Measurements from ENCODE around the gene SBF2. TPM values are rescaled to one million over a fixed set of nuclear protein-coding genes. Genes with fewer than 3 reads are reported as not detected.

Gene SBF2
- total and polyA plus RNA-seq, 11 donors = 10.4 to 33.9 (median 20.9) TPM

DNA sequence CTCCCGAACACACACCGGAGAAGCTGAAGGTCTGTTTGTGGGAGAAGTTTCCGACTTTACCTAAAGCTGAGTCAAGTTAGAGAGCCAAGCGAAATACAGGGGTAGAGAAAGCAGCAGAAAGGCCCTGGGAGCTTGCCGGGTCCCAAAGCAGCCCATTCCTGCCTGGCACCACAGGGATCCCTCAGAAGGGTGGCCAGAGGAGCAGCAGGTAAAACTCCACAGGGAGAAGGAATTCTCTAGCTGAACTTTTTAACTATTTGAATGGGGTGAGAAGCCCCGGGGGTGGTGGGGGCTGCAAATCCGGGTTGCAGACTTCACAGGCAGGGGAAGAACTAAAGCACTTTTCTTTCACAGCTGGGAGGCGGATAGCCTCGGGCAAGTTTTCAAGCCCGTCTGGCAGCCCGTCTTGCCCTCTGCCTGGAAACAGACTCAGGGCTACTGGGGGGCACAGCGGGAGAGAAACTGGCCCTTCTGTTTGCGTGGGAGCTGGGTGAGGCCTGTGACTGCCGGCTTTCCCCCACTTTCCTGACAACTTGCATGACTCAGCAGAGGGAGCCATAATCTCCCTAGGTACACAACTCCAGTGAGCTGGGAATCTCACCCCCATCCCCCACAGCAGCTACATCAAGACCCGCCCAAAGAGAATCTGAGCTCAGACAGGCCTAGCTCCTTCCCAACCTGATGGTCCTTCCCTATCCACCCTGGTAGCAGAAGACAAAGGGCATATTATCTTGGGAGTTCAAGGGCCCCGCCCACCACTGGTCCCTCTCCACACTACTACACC, 311.0 kb downstream of the SBF2 start:
- no peak overlapping the region for H3K27ac ChIP-seq
- no peaks in the 10 kb centered on the region for H3K27me3 ChIP-seq
- H3K9me3 ChIP-seq = peaks cover 0 to 11% (median 0%) of the 10 kb centered on the region in 12 donors
- no peak for DNase-seq
- 91 to 97% (median 95%) methylated on average over 13 to 16 of the region's 16 CpGs for WGBS, 4 donors
- intact Hi-C loops (cut with DNase I) = loop anchor here in 1 of 10 donors (5.0 kb wide), 1 partner anchor 339 kb away; no protein-coding TSS in a partner anchor
- peaks cover 0 to 13% (median 0%) of the 10 kb centered on the region in 9 donors for H3K36me3 ChIP-seq
- TF ChIP-seq POLR2A (IDR thresholded peaks at IDR 0.05) = no peak
- TF ChIP-seq, protein P1, sequence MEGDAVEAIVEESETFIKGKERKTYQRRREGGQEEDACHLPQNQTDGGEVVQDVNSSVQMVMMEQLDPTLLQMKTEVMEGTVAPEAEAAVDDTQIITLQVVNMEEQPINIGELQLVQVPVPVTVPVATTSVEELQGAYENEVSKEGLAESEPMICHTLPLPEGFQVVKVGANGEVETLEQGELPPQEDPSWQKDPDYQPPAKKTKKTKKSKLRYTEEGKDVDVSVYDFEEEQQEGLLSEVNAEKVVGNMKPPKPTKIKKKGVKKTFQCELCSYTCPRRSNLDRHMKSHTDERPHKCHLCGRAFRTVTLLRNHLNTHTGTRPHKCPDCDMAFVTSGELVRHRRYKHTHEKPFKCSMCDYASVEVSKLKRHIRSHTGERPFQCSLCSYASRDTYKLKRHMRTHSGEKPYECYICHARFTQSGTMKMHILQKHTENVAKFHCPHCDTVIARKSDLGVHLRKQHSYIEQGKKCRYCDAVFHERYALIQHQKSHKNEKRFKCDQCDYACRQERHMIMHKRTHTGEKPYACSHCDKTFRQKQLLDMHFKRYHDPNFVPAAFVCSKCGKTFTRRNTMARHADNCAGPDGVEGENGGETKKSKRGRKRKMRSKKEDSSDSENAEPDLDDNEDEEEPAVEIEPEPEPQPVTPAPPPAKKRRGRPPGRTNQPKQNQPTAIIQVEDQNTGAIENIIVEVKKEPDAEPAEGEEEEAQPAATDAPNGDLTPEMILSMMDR (IDR thresholded peaks at IDR 0.05) = no peak
- peaks cover 0 to 6% (median 2%) of the 10 kb centered on the region in 12 donors for H3K4me1 ChIP-seq
- no peak for ATAC-seq
- no peak overlapping the region for H3K4me3 ChIP-seq

DNA sequence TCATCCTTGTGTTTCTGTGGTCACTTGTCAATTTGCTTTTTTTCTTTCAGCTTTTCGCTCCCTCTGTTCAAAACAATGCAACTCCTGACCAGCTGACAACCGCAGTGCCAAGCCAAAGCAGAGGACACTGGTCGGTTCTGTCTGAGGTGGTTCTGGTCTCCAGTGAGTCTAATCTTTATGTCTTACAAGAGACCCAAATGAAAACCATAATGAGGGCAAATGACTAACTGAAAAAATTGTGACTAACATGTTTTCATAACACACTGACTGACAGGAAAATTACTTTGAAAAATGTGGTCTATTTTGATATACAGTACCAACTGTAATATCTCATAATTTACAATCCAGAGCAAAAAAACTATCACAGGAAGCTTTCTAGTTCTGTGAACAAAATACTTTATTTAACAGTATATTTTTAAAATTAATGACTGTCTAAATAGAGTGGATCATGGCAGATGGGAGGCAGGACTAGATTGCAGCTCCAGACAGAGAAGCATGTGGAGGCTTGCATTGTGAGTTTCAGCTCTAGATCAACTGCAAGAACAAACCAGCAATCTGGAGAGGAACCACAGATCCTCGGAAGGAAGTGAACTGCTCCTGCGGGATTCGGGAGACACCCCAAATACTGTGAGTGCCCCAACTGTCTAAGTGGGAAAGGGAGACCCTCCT, 311.8 kb downstream of the SBF2 start:
- 76 to 80% (median 78%) methylated on average over 6 of the region's 6 CpGs for WGBS, 4 donors
- ATAC-seq = no peak
- Histone ChIP-seq H3K4me3 (no peak overlapping the region), H3K27ac (no peak overlapping the region), H3K36me3 (peaks cover 0 to 9% (median 0%) of the 10 kb centered on the region in 9 donors), H3K27me3 (no peaks in the 10 kb centered on the region), H3K9me3 (peaks cover 0 to 4% (median 0%) of the 10 kb centered on the region in 12 donors), H3K4me1 (peaks cover 0 to 13% (median 9%) of the 10 kb centered on the region in 12 donors)
- no peak for TF ChIP-seq POLR2A (IDR thresholded peaks at IDR 0.05)
- TF ChIP-seq, protein P1 (IDR thresholded peaks at IDR 0.05) = no peak
- DNase-seq = no peak
- intact Hi-C loops (cut with DNase I) = loop anchor here in 1 of 10 donors (5.0 kb wide), 1 partner anchor 340 kb away; no protein-coding TSS in a partner anchor

DNA sequence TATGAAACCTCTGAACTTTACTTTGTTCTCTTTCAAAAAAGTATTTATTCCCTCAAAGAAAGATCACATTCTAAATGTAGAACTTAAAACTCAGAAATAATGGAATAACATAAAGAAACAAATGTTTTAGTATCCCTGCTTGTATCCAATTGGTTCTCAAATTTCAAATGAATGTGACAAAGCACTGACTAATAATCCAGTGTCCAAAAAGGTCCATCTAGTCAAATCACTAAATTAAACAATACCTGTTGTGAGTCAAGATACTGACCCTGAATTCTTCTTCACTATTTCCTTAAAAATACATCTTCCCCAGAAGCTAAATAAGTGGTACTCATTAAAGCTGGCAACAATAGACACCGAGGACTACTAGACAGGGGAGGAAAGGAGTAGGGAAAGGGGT, 313.1 kb downstream of the SBF2 start:
- Histone ChIP-seq H3K4me1 (peaks cover 0 to 14% (median 10%) of the 10 kb centered on the region in 12 donors), H3K4me3 (no peak overlapping the region), H3K36me3 (peaks cover 0 to 9% (median 3%) of the 10 kb centered on the region in 9 donors), H3K9me3 (no peaks in the 10 kb centered on the region), H3K27ac (no peak overlapping the region), H3K27me3 (no peaks in the 10 kb centered on the region)
- intact Hi-C loops (cut with DNase I) = loop anchor here in 1 of 10 donors (5.0 kb wide), 1 partner anchor 341 kb away; no protein-coding TSS in a partner anchor
- 75 to 98% (median 94%) methylated on average over 1 of the region's 1 CpG for WGBS, 4 donors
- TF ChIP-seq, protein P1 (IDR thresholded peaks at IDR 0.05) = no peak
- no peak for TF ChIP-seq POLR2A (IDR thresholded peaks at IDR 0.05)
- DNase-seq (no peak), ATAC-seq (no peak)

DNA sequence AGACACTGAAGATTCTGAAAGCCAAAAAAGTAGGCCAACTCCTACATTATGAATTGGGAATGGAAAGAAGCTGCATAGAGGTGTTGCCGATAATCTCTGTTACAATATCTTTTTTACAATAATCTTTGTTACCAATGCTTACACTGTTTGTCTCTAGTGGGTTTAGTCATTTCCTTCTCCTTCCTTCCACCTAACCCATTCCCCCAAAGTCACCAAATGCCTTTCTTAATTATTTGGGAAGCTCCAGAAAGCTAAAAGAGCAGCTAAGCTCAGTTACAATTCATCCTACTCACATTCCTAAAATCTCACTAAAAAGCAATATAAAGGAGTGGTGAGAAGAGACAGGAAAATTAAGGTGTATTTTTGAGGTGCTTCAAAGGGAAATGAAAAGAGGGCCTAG, 316.5 kb downstream of the SBF2 start:
- H3K27me3 ChIP-seq = no peaks in the 10 kb centered on the region
- intact Hi-C loops (cut with DNase I) = loop anchor here in 7 of 10 donors (5.0 to 10.0 kb wide), 6 partner anchors 113 to 363 kb away; partner anchors contain the start of gene ADM (in 3 of the 7)
- H3K4me1 ChIP-seq = peaks cover 0 to 18% (median 12%) of the 10 kb centered on the region in 12 donors
- no peaks in the 10 kb centered on the region for H3K9me3 ChIP-seq
- ATAC-seq = no peak
- H3K36me3 ChIP-seq = peaks cover 0 to 3% (median 0%) of the 10 kb centered on the region in 9 donors
- H3K4me3 ChIP-seq = no peak overlapping the region
- 58 to 75% (median 71%) methylated on average over 1 of the region's 1 CpG for WGBS, 4 donors
- H3K27ac ChIP-seq = no peak overlapping the region
- DNase-seq = no peak
- no peak for TF ChIP-seq POLR2A (IDR thresholded peaks at IDR 0.05)
- TF ChIP-seq, protein P1 (IDR thresholded peaks at IDR 0.05) = no peak
